Measurements from ENCODE around the gene RNF123. TPM values are rescaled to one million over a fixed set of nuclear protein-coding genes. Genes with fewer than 3 reads are reported as not detected.
A peak's percentile ranks its signal among the peaks of the same experiment; 100 is the strongest.

RNF123 gene
- total RNA-seq, 2 experiments from 2014 or later = 22.0 to 31.7 TPM

GRCh38 chr3:49718858-49719213 lies 29.5 kb downstream of the RNF123 start:
- Mint-ChIP-seq H3K9me3 (no peaks in the 10 kb centered on the region), H3K4me3 (peak overlapping the region; percentile 74), H3K4me1 (ENCODE audit: low read depth) (peaks cover 23% of the 10 kb centered on the region), H3K27ac (no peak overlapping the region), H3K27me3 (no peaks in the 10 kb centered on the region), H3K36me3 (ENCODE audit: low read depth) (peaks cover 13% of the 10 kb centered on the region)
- CTCF ChIA-PET = interaction anchor here (0.8 to 3.3 kb wide), 11 partner anchors 8 to 318 kb away, joined by 3 to 17 read pairs (median 4); no protein-coding TSS in a partner anchor
- intact Hi-C loops (cut with micrococcal nuclease) = no loop called here
- DNase-seq (peak; percentile 35), ATAC-seq (no peak)
- no peak for TF ChIP-seq CTCF (IDR thresholded peaks at IDR 0.05)
- POLR2A ChIA-PET = interaction anchor here (0.7 to 7.6 kb wide), 14 partner anchors 8 to 512 kb away, joined by 3 to 40 read pairs (median 3); partner anchors contain the start of gene MST1R

GRCh38 chr3:49719214-49719884 lies 30.0 kb downstream of the RNF123 start, which contains the start of gene AMIGO3:
Gene AMIGO3, minus strand, starts transcription at chr3:49719684. Its CDS starts 219 bp downstream, at chr3:49719465.
- ChIA-PET CTCF (interaction anchor here (0.8 to 3.3 kb wide), 12 partner anchors 8 to 318 kb away, joined by 3 to 17 read pairs (median 4); no protein-coding TSS in a partner anchor), POLR2A (interaction anchor here (0.7 to 7.6 kb wide), 12 partner anchors 8 to 512 kb away, joined by 3 to 40 read pairs (median 3); partner anchors contain the start of gene MST1R)
- H3K4me3 Mint-ChIP-seq = peak within 1 kb of the TSS; percentile 74
- intact Hi-C loops (cut with micrococcal nuclease) = no loop called here
- ATAC-seq (peak; percentile 78), DNase-seq (peak; percentile 96)
- H3K4me1 Mint-ChIP-seq (ENCODE audit: low read depth) = peaks cover 23% of the 10 kb centered on the region
- H3K36me3 Mint-ChIP-seq (ENCODE audit: low read depth) = peaks cover 13% of the 10 kb centered on the region
- H3K9me3 Mint-ChIP-seq = no peaks in the 10 kb centered on the region
- TF ChIP-seq CTCF (IDR thresholded peaks at IDR 0.05) = peak; percentile 74
- H3K27ac Mint-ChIP-seq = peak within 1 kb of the TSS; percentile 65
- no peaks in the 10 kb centered on the region for H3K27me3 Mint-ChIP-seq

GRCh38 chr3:49720855-49721595 lies 31.7 kb downstream of the RNF123 start:
- peaks cover 13% of the 10 kb centered on the region for H3K36me3 Mint-ChIP-seq (ENCODE audit: low read depth)
- no peaks in the 10 kb centered on the region for H3K9me3 Mint-ChIP-seq
- TF ChIP-seq CTCF (IDR thresholded peaks at IDR 0.05) = no peak
- peaks cover 26% of the 10 kb centered on the region for H3K4me1 Mint-ChIP-seq (ENCODE audit: low read depth)
- DNase-seq (no peak), ATAC-seq (no peak)
- H3K4me3 Mint-ChIP-seq = no peak overlapping the region
- peak overlapping the region; percentile 49 for H3K27ac Mint-ChIP-seq
- ChIA-PET CTCF (interaction anchor here (1.0 to 3.3 kb wide), 2 partner anchors 20 to 118 kb away, joined by 3 to 13 read pairs; no protein-coding TSS in a partner anchor), POLR2A (interaction anchor here (0.5 to 7.6 kb wide), 8 partner anchors 9 to 993 kb away, joined by 3 to 40 read pairs (median 4); no protein-coding TSS in a partner anchor)
- intact Hi-C loops (cut with micrococcal nuclease) = no loop called here
- no peaks in the 10 kb centered on the region for H3K27me3 Mint-ChIP-seq

GRCh38 chr3:49721596-49721895 lies 32.2 kb downstream of the RNF123 start:
- DNase-seq = no peak
- intact Hi-C loops (cut with micrococcal nuclease) = no loop called here
- H3K9me3 Mint-ChIP-seq = no peaks in the 10 kb centered on the region
- no peak for ATAC-seq
- no peaks in the 10 kb centered on the region for H3K27me3 Mint-ChIP-seq
- H3K36me3 Mint-ChIP-seq (ENCODE audit: low read depth) = peaks cover 13% of the 10 kb centered on the region
- TF ChIP-seq CTCF (IDR thresholded peaks at IDR 0.05) = no peak
- H3K4me1 Mint-ChIP-seq (ENCODE audit: low read depth) = peaks cover 26% of the 10 kb centered on the region
- ChIA-PET POLR2A (interaction anchor here (0.5 to 7.6 kb wide), 5 partner anchors 8 to 117 kb away, joined by 3 to 40 read pairs (median 4); no protein-coding TSS in a partner anchor), CTCF (interaction anchor here (1.0 to 3.3 kb wide), 2 partner anchors 20 to 118 kb away, joined by 3 to 13 read pairs; no protein-coding TSS in a partner anchor)
- no peak overlapping the region for H3K27ac Mint-ChIP-seq
- H3K4me3 Mint-ChIP-seq = no peak overlapping the region

Measured in activated CD8-positive, alpha-beta T cell treated with anti-CD3 and anti-CD28 coated beads for 36 hours (primary cell).